IPS-20b (cell line): Measurements from ENCODE around the gene MAGED4B.
"Not testable (repeated sequence)": the region's sequence is repeated elsewhere in the genome, so short reads cannot be mapped to it uniquely, and the experiment has no call there.

Experiments
- H3K27ac ChIP-seq: one replicate; pipeline ENCODE4 v1.5.1; 2013; ENCODE audit warnings: low read length
- H3K27me3 ChIP-seq: 2 replicates; pipeline ENCODE4 v1.6.1; 2013; ENCODE audit warnings: mild to moderate bottlenecking, low read length, inconsistent platforms; ENCODE audit not compliant: insufficient read depth
- H3K36me3 ChIP-seq: 2 replicates; pipeline ENCODE4 v1.6.1; 2013; ENCODE audit warnings: low read depth, mild to moderate bottlenecking, inconsistent platforms, low read length, moderate library complexity; ENCODE audit not compliant: insufficient read depth
- H3K4me1 ChIP-seq: 2 replicates; pipeline ENCODE4 v1.6.1; 2013; ENCODE audit warnings: mild to moderate bottlenecking, control low read depth, inconsistent platforms, low read length, moderate library complexity; ENCODE audit not compliant: insufficient read depth
- H3K4me3 ChIP-seq: 2 replicates; pipeline ENCODE4 v1.5.1; 2013; ENCODE audit warnings: mild to moderate bottlenecking, low read length, inconsistent platforms
- H3K9ac ChIP-seq: 2 replicates; pipeline ENCODE4 v1.6.1; 2013; ENCODE audit warnings: low read depth, mild to moderate bottlenecking, inconsistent platforms, low read length, moderate library complexity
- H3K9me3 ChIP-seq: 2 replicates; pipeline ENCODE4 v1.6.1; 2013; ENCODE audit warnings: mild to moderate bottlenecking, low read depth, low read length, inconsistent platforms; ENCODE audit not compliant: insufficient read depth

MAGED4B gene, protein sequence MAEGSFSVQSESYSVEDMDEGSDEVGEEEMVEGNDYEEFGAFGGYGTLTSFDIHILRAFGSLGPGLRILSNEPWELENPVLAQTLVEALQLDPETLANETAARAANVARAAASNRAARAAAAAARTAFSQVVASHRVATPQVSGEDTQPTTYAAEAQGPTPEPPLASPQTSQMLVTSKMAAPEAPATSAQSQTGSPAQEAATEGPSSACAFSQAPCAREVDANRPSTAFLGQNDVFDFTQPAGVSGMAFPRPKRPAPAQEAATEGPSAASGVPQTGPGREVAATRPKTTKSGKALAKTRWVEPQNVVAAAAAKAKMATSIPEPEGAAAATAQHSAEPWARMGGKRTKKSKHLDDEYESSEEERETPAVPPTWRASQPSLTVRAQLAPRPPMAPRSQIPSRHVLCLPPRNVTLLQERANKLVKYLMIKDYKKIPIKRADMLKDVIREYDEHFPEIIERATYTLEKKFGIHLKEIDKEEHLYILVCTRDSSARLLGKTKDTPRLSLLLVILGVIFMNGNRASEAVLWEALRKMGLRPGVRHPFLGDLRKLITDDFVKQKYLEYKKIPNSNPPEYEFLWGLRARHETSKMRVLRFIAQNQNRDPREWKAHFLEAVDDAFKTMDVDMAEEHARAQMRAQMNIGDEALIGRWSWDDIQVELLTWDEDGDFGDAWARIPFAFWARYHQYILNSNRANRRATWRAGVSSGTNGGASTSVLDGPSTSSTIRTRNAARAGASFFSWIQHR

GRCh38 chrX:52068666-52069640 lies at the start of gene MAGED4B:
MAGED4B (minus strand) TSS chrX:52069183; CDS start chrX:52068172, 1,011 bp downstream.
- not testable (repeated sequence) for H3K9ac ChIP-seq, H3K27ac ChIP-seq, H3K4me1 ChIP-seq, H3K27me3 ChIP-seq, H3K4me3 ChIP-seq, H3K36me3 ChIP-seq, H3K9me3 ChIP-seq

DNA sequence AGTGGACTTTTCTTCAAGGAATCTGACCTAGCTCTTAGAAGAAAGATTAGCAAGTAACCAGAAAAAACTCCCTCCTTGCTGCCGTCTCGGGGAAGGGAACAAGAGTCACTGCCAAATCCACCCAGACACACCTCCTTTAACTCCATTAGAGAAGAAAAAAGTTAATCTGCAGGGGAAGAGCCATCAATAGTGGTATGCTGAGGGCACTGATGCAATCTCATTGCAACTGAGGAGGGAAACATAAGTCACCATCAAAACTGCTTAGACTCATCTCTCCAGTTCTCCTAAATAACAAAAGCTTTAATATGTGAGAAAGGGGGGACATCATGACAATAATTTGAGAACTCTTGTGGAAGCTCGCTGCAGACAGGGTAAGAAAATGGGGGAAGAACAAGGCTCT lies 49.3 kb upstream of the MAGED4B start:
- H3K9me3 ChIP-seq, result no peaks in the 10 kb centered on the region
- no peak overlapping the region for H3K4me3 ChIP-seq
- H3K27ac ChIP-seq, result no peak overlapping the region
- no peak overlapping the region for H3K9ac ChIP-seq
- no peaks in the 10 kb centered on the region for H3K4me1 ChIP-seq
- no peaks in the 10 kb centered on the region for H3K36me3 ChIP-seq
- H3K27me3 ChIP-seq, result no peaks in the 10 kb centered on the region

- no peak overlapping the region for H3K4me3 ChIP-seq
- H3K9ac ChIP-seq, result no peak overlapping the region
- H3K27ac ChIP-seq, result no peak overlapping the region
- H3K4me1 ChIP-seq, result no peaks in the 10 kb centered on the region
- no peaks in the 10 kb centered on the region for H3K27me3 ChIP-seq
- H3K36me3 ChIP-seq, result no peaks in the 10 kb centered on the region
- H3K9me3 ChIP-seq, result no peaks in the 10 kb centered on the region
These were observed 13.6 kb upstream of the MAGED4B start for GRCh38 chrX:52082578-52082977.

GRCh38 chrX:52078131-52078530 lies 9.1 kb upstream of the MAGED4B start:
- no peak overlapping the region for H3K27ac ChIP-seq
- no peaks in the 10 kb centered on the region for H3K4me1 ChIP-seq
- H3K9ac ChIP-seq, result no peak overlapping the region
- no peaks in the 10 kb centered on the region for H3K9me3 ChIP-seq
- no peaks in the 10 kb centered on the region for H3K27me3 ChIP-seq
- no peaks in the 10 kb centered on the region for H3K36me3 ChIP-seq
- no peak overlapping the region for H3K4me3 ChIP-seq

GRCh38 chrX:52042288-52042687 lies 26.7 kb downstream of the MAGED4B start:
- not testable (repeated sequence) for H3K4me3 ChIP-seq, H3K9ac ChIP-seq, H3K27ac ChIP-seq, H3K9me3 ChIP-seq, H3K36me3 ChIP-seq, H3K27me3 ChIP-seq, H3K4me1 ChIP-seq

DNA sequence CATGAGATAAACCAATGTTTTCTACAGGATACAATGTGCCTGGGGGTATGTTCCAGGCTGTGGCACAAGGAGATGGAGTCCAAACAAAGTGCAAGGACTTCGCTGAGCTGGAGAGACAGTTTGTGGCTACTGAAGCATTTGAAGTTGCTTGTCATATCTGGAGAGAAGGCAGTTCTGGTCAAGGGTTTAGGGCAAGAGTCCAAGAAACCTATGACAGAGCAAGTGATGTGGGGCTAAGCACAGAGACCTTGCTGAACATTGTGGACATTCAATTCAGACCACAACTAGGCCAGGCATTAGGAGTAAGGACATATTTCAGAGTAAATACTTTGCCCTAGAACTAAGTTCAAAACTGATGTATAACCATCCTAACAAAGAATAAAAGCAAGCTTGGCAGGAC lies 34.8 kb downstream of the MAGED4B start:
- no peaks in the 10 kb centered on the region for H3K4me1 ChIP-seq
- H3K36me3 ChIP-seq, result no peaks in the 10 kb centered on the region
- H3K27ac ChIP-seq, result no peak overlapping the region
- no peaks in the 10 kb centered on the region for H3K27me3 ChIP-seq
- H3K4me3 ChIP-seq, result no peak overlapping the region
- no peak overlapping the region for H3K9ac ChIP-seq
- no peaks in the 10 kb centered on the region for H3K9me3 ChIP-seq

- Histone ChIP-seq H3K4me3 (no peak overlapping the region), H3K27me3 (no peaks in the 10 kb centered on the region), H3K4me1 (no peaks in the 10 kb centered on the region), H3K27ac (no peak overlapping the region), H3K36me3 (no peaks in the 10 kb centered on the region), H3K9me3 (no peaks in the 10 kb centered on the region), H3K9ac (no peak overlapping the region)
These were observed 37.6 kb downstream of the MAGED4B start for GRCh38 chrX:52031371-52031770.

GRCh38 chrX:52015794-52016193 lies 53.2 kb downstream of the MAGED4B start:
- Histone ChIP-seq H3K9me3 (no peaks in the 10 kb centered on the region), H3K9ac (peak overlapping the region; percentile 69), H3K27ac (peak overlapping the region; percentile 47), H3K27me3 (no peaks in the 10 kb centered on the region), H3K36me3 (no peaks in the 10 kb centered on the region), H3K4me3 (peak overlapping the region; percentile 42; the same call in 1 of the 2 replicates), H3K4me1 (peaks cover 18% of the 10 kb centered on the region)
